K562 (cell line): ENCODE data around the gene EFNA5. TPM values are rescaled to one million over a fixed set of nuclear protein-coding genes. Genes with fewer than 3 reads are reported as not detected.

ENCODE experiments used
- ATAC-seq: fragments of 200-7000 bp; cut with Tn5 transposase; 3 replicates; pipeline ENCODE4 v1.9.1; 2020; ENCODE audit warnings: moderate library complexity
- BruUV-seq: library from RNA; stranded (reverse); fragments of 400-500 nt; replicated peaks from 2 replicates; lab custom pipeline; 2021; lab: Mats Ljungman, UMichigan
- CTCF ChIA-PET: fragments of 300-600 bp; formaldehyde crosslinking; extraction: SDS; loops from one replicate; lab custom pipeline; 2021; ENCODE audit warnings: low intra/inter-chr PET ratio; lab: Yijun Ruan, JAX
- POLR2A ChIA-PET: fragments of 300-600, 350-650 bp; sonication (Branson Sonifier 250); formaldehyde crosslinking; extraction: SDS; loops from one replicate; lab custom pipeline; 2021; ENCODE audit warnings: antibody characterized with exemption, inconsistent platforms; lab: Yijun Ruan, JAX
- DNase-seq, 4 experiments: peaks; one replicate each; pipeline versions ENCODE4 v3.0.0 to v3.0.0-alpha.2; 2011 to 2018; ENCODE audit warnings: low spot score in 3 of 4, mixed read lengths in 3 of 4; ENCODE audit errors: extremely low read depth in 1 of 4
- FAIRE-seq: peaks from 2 replicates; lab custom pipeline; 2011; peaks lifted over from hg19 to GRCh38; lab: Jason Lieb, UNC
- H2AFZ ChIP-seq: 2 replicates; pipeline ENCODE4 v1.6.0; 2011; ENCODE audit warnings: low read depth, low read length, control low read depth, inconsistent platforms
- H3K27ac ChIP-seq: fragments of 200-600 bp; 3 replicates; pipeline ENCODE4 v1.8.0; 2011; ENCODE audit warnings: low read depth, mild to moderate bottlenecking, control low read depth, inconsistent platforms, low read length, moderate library complexity, mixed read lengths; ENCODE audit errors: extremely low read depth
- H3K27me3 ChIP-seq, 2 experiments: fragments of 300-600 bp in 1 of 2; 2 replicates in 1 of 2; 3 replicates in 1 of 2; pipeline versions ENCODE4 v1.6.0 to v1.8.0; 2011; ENCODE audit warnings: inconsistent platforms in 2 of 2, low read length in 2 of 2, mild to moderate bottlenecking in 1 of 2, mixed read lengths in 1 of 2, moderate library complexity in 1 of 2; ENCODE audit not compliant: control insufficient read depth in 2 of 2, insufficient read depth in 2 of 2
- H3K36me3 ChIP-seq: fragments of 300-600 bp; 3 replicates; pipeline ENCODE4 v1.8.0; 2011; ENCODE audit warnings: mild to moderate bottlenecking, low read length, inconsistent platforms; ENCODE audit not compliant: control insufficient read depth, insufficient read depth
- H3K4me1 ChIP-seq, 2 experiments: fragments of 200-600 bp in 1 of 2; replicated peaks in 1 of 2; 2 replicates in 1 of 2; 3 replicates in 1 of 2; pipeline versions ENCODE4 v1.5.1 to v1.8.0; 2011; ENCODE audit warnings: inconsistent platforms in 2 of 2, low read length in 2 of 2, mild to moderate bottlenecking in 1 of 2, mixed read lengths in 1 of 2, moderate library complexity in 1 of 2; ENCODE audit not compliant: control insufficient read depth in 2 of 2, insufficient read depth in 2 of 2
- H3K4me2 ChIP-seq: 2 replicates; pipeline ENCODE4 v1.6.1; 2011; ENCODE audit warnings: low read length, control low read depth, inconsistent platforms, mixed read lengths; ENCODE audit not compliant: insufficient read depth
- H3K4me3 ChIP-seq: fragments of 200-600 bp; sonication (generic), shearing (Covaris generic); 2 replicates; pipeline ENCODE4 v1.5.1; 2016; ENCODE audit warnings: control low read depth, inconsistent platforms
- H3K79me2 ChIP-seq: fragments of 200-600 bp; 3 replicates; pipeline ENCODE4 v1.8.0; 2011; ENCODE audit warnings: low read length, inconsistent platforms; ENCODE audit not compliant: control insufficient read depth, insufficient read depth
- H3K9ac ChIP-seq, 2 experiments: 2 replicates each; pipeline versions ENCODE4 v1.6.0 to v1.6.1; 2011; ENCODE audit warnings: low read depth in 2 of 2, low read length in 2 of 2, control low read depth in 1 of 2, inconsistent platforms in 1 of 2, mild to moderate bottlenecking in 1 of 2, mixed read lengths in 1 of 2; ENCODE audit not compliant: insufficient read depth in 1 of 2
- H3K9me1 ChIP-seq: one replicate; pipeline ENCODE4 v1.6.0; 2011; ENCODE audit warnings: inconsistent platforms, mild to moderate bottlenecking, low read length, moderate library complexity; ENCODE audit not compliant: control insufficient read depth, insufficient read depth
- H3K9me3 ChIP-seq: replicated peaks from 2 replicates; pipeline ENCODE4 v1.5.1; 2011; ENCODE audit warnings: low read depth, low read length, inconsistent platforms; ENCODE audit not compliant: control insufficient read depth, insufficient read depth
- H4K20me1 ChIP-seq: replicated peaks from 2 replicates; pipeline ENCODE4 v1.6.1; 2011; ENCODE audit warnings: low read length, inconsistent platforms, mixed read lengths; ENCODE audit not compliant: control insufficient read depth, insufficient read depth
- CAMTA2 ChIP-seq: fragments of 250-450 bp; sonication (Bioruptor Pico); conservative IDR thresholded peaks from 2 replicates; pipeline ENCODE4 v1.5.1; 2022
- CHD4 ChIP-seq: fragments of 200-600 bp; sonication (generic); IDR thresholded peaks from 3 replicates; pipeline ENCODE4 v1.6.1; 2012; ENCODE audit warnings: low read depth, mild to moderate bottlenecking, mixed read lengths, low read length, inconsistent platforms; ENCODE audit not compliant: insufficient read depth, insufficient replicate concordance, poor library complexity, severe bottlenecking
- CREB1 ChIP-seq, 2 experiments: sonication (generic) in 1 of 2; formaldehyde crosslinking in 1 of 2; IDR thresholded peaks; 2 replicates each; pipeline versions ENCODE4 v1.6.1 to v1.8.0; 2012 to 2022; ENCODE audit warnings: inconsistent platforms in 1 of 2, mild to moderate bottlenecking in 1 of 2, missing genetic modification reagents in 1 of 2, moderate library complexity in 1 of 2
- HSF4 ChIP-seq: fragments of 250-450 bp; sonication (Bioruptor Pico); IDR thresholded peaks from 2 replicates; pipeline ENCODE4 v2.1.2; 2022; ENCODE audit warnings: mild to moderate bottlenecking, moderate library complexity, borderline replicate concordance
- JUNB ChIP-seq: fragments of 450-650 bp; formaldehyde crosslinking; conservative IDR thresholded peaks from 2 replicates; pipeline ENCODE4 v1.4.0; 2020; ENCODE audit warnings: mild to moderate bottlenecking
- NFIC ChIP-seq: fragments of 450-650 bp; IDR thresholded peaks from 2 replicates; pipeline ENCODE4 v1.6.1; 2017; ENCODE audit warnings: mild to moderate bottlenecking, inconsistent platforms
- PHTF2 ChIP-seq: fragments of 250-450 bp; sonication (Bioruptor Pico); IDR thresholded peaks from 2 replicates; pipeline ENCODE4 v1.5.0; 2021; ENCODE audit warnings: mild to moderate bottlenecking
- SMAD2 ChIP-seq: fragments of 150-350 bp; IDR thresholded peaks from 2 replicates; pipeline ENCODE4 v1.6.1; 2014; ENCODE audit warnings: low read depth, mild to moderate bottlenecking, low read length
- TAF7 ChIP-seq: fragments of 450-650 bp; IDR thresholded peaks from 2 replicates; pipeline ENCODE4 v1.6.1; 2016; ENCODE audit warnings: missing genetic modification characterization, missing compliant biosample characterization
- ZBTB11 ChIP-seq, 3 experiments: fragments of 200-800 bp in 1 of 3; fragments of 250-450 bp in 1 of 3; fragments of 450-650 bp in 1 of 3; sonication (Bioruptor Pico) in 1 of 3; sonication (Bioruptor generic) in 1 of 3; formaldehyde crosslinking in 1 of 3; IDR thresholded peaks; 2 replicates each; pipeline versions ENCODE4 v1.6.1 to v1.8.0; 2016 to 2022; ENCODE audit warnings: mild to moderate bottlenecking in 2 of 3, missing genetic modification characterization in 2 of 3, missing compliant biosample characterization in 1 of 3, moderate library complexity in 1 of 3
- ZFX ChIP-seq: sonication (generic); formaldehyde crosslinking; IDR thresholded peaks from 2 replicates; pipeline ENCODE4 v1.8.0; 2022; ENCODE audit warnings: mild to moderate bottlenecking, missing genetic modification reagents, moderate library complexity
- ZNF134 ChIP-seq: fragments of 250-450 bp; sonication (Bioruptor Pico); conservative IDR thresholded peaks from 2 replicates; pipeline ENCODE4 v1.4.0; 2020
- WGBS: fragments of 100-300 bp; shearing (Covaris generic); methylation state at CpG from one replicate; pipeline ENCODE4 v1.1.6; 2016; ENCODE audit warnings: low coverage, mixed read lengths; ENCODE audit not compliant: insufficient coverage; ENCODE audit errors: missing lambda C conversion rate; 5-methylcytosine and 5-hydroxymethylcytosine counted together
- in situ Hi-C: fragments of 300-500 bp; cut with MboI; formaldehyde crosslinking; loops from 4 replicates; pipeline ENCODE4 v1.15.0; 2018; ENCODE audit warnings: inconsistent platforms, mixed read lengths
- intact Hi-C: fragments of 100-400 bp; cut with micrococcal nuclease; formaldehyde crosslinking; loops from 2 replicates; pipeline ENCODE4 v1.14.2; 2022
- polyA plus RNA-seq, 8 experiments: library from polyadenylated mRNA; depleted of rRNA in 4 of 8; stranded (reverse) in 5 of 8; unstranded in 3 of 8; fragments of >200 nt; fragmentation: Nextera tagmentation in 2 of 8; fragmentation: Illumina TruSeq in 1 of 8; extraction: Ambion mirVana in 2 of 8; extraction: Trizol in 1 of 8; gene quantifications; 2 replicates each; pipeline versions ENCODE4 v1.2.1 to v1.2.3, GENCODE V29; 2011 to 2014; ENCODE audit warnings: inconsistent platforms in 1 of 8, missing spikeins in 1 of 8
- total RNA-seq, 7 experiments: library from RNA; depleted of rRNA in 6 of 7; stranded (reverse); fragments of >200 nt in 6 of 7; fragmentation: Illumina TruSeq in 2 of 7; extraction: Trizol in 2 of 7; gene quantifications; 2 replicates each; pipeline versions ENCODE4 v1.2.1 to v1.2.3, GENCODE V29; 2011 to 2021; ENCODE audit warnings: low replicate concordance in 1 of 7

Gene EFNA5
- total and polyA plus RNA-seq, 9 of the 15 experiments (the other 6 are each of a cell fraction or from before 2014, with no cell fraction given), result 0.20 TPM; not detected in 8

- in situ Hi-C loops, result no loop called here
- POLR2A ChIA-PET, result no interaction called here
- no TSS peak for BruUV-seq
- TF ChIP-seq ZBTB11 (CRISPR knock-in tag; IDR thresholded peaks at IDR 0.05), result no peak
- TF ChIP-seq SMAD2, result no peak
- no peak for TF ChIP-seq JUNB
- no peak for TF ChIP-seq ZNF134 (CRISPR knock-in tag)
- no peak for TF ChIP-seq CHD4
- TF ChIP-seq CAMTA2, result no peak
- TF ChIP-seq ZFX (CRISPR knock-in tag), result no peak
- no peak for TF ChIP-seq PHTF2 (CRISPR knock-in tag)
- no peak for TF ChIP-seq CREB1 (IDR thresholded peaks at IDR 0.05)
- TF ChIP-seq CREB1 (CRISPR knock-in tag; IDR thresholded peaks at IDR 0.05), result no peak
- no peak for TF ChIP-seq TAF7
- no peak for TF ChIP-seq NFIC
- no peak for TF ChIP-seq HSF4
- TF ChIP-seq, all 486 proteins: peak for 0
- H3K9me3 ChIP-seq, result no peaks in the 10 kb centered on the region
- no peak for ATAC-seq
- H4K20me1 ChIP-seq, result no peaks in the 10 kb centered on the region
- DNase-seq, result no peak
- intact Hi-C loops, result no loop called here
- H3K4me1 ChIP-seq, result no peaks in the 10 kb centered on the region
- H3K9ac ChIP-seq, result no peak overlapping the region
- H3K27me3 ChIP-seq, result no peaks in the 10 kb centered on the region
- no peak overlapping the region for H3K4me3 ChIP-seq
- H3K9me1 ChIP-seq, result no peaks in the 10 kb centered on the region
- CTCF ChIA-PET, result no interaction called here
- no peak overlapping the region for H2AFZ ChIP-seq
- no peak overlapping the region for H3K4me2 ChIP-seq
- 1% methylated on average over 4 of the region's 4 CpGs for WGBS
- H3K36me3 ChIP-seq, result no peaks in the 10 kb centered on the region
- H3K27ac ChIP-seq, result no peak overlapping the region
- no peak for FAIRE-seq
- no peaks in the 10 kb centered on the region for H3K79me2 ChIP-seq
These were observed 195.8 kb downstream of the EFNA5 start for GRCh38 chr5:107474716-107475489.
